Erythroblast (primary cell): ENCODE data around the gene WDFY2.

Experiments
- GATA1 ChIP-seq: IDR thresholded peaks from 2 replicates; pipeline ENCODE4 v1.6.1; 2011; ENCODE audit warnings: low read depth, mild to moderate bottlenecking, control low read depth, low read length, moderate library complexity
- POLR2A ChIP-seq: IDR thresholded peaks from 2 replicates; pipeline ENCODE4 v1.6.1; 2011; ENCODE audit warnings: mild to moderate bottlenecking, low read length

DNA sequence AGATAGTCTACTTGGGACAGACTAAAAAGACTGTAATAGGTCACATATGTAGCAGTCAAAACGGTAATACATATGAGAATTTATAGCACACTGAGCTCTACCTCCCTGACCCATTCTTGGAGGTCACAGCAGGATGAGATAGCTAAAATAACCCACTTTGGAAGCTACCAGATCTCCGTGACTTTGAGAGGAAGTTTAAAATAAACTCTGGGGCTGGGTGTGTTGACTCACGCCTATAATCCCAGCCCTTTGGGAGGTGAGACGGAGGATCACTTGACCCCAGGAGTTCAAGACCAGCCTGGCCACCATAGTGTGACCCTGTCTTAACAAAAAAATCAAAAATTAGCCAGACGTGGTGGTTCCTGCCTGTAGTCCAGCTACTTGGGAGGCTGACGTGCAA lies 174.4 kb downstream of the WDFY2 start:
- TF ChIP-seq POLR2A (no peak), GATA1 (no peak)
